ENCODE results near the gene BEND5.

- TF ChIP-seq POLR2A (IDR thresholded peaks at IDR 0.05) (no peak), CTCF (IDR thresholded peaks at IDR 0.05) (no peak), EP300 (IDR thresholded peaks at IDR 0.05; ENCODE audit: low read depth) (no peak), POLR2AphosphoS5 (IDR thresholded peaks at IDR 0.05) (no peak)
These were observed 55.8 kb downstream of the BEND5 start for GRCh38 chr1:48720929-48721328.

Measured in transverse colon (tissue), 4 donors.